ENCODE results near the gene GNL1.

GNL1 gene

DNA sequence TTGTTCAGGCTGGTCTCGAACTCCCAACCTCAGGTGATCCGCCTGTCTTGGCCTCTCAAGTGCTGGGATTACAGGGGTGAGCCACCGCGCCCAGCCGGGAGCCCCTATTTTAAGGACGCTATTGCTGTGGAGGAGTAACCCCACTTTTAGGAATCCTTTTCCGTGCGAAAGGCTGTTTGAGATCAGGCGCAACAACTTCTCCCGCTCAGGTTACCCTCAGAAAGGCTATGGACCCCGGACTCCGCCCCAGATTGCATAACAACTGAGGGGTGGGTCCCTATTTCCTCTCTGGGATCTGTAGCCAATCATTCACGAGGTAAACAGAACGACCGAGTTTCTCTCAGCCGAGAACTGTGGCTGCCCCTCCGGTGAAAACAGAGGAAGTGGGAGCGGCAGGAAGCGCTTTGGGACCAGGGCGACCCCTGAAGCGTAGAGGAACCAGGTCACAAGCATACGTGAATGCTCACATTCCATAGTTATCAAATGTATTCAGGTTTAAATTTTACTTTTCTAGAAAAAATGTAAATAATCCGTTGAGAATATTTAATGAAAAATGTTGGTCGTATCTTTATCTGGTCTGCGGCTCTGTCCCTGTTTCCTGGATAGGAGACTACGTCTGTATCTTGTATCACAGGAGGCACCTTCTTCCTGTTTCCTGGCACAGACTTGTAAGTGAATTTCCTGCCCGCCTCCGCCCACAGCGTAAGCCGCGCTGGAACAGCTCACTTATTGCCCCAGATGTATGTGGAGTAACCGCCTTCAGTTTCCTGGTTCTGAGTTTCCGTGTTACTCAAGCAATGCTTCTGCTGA lies 40.1 kb downstream of the GNL1 start:
- peak; percentile 78 for DNase-seq (ENCODE audit: extremely low spot score)
- TF ChIP-seq, protein P1, sequence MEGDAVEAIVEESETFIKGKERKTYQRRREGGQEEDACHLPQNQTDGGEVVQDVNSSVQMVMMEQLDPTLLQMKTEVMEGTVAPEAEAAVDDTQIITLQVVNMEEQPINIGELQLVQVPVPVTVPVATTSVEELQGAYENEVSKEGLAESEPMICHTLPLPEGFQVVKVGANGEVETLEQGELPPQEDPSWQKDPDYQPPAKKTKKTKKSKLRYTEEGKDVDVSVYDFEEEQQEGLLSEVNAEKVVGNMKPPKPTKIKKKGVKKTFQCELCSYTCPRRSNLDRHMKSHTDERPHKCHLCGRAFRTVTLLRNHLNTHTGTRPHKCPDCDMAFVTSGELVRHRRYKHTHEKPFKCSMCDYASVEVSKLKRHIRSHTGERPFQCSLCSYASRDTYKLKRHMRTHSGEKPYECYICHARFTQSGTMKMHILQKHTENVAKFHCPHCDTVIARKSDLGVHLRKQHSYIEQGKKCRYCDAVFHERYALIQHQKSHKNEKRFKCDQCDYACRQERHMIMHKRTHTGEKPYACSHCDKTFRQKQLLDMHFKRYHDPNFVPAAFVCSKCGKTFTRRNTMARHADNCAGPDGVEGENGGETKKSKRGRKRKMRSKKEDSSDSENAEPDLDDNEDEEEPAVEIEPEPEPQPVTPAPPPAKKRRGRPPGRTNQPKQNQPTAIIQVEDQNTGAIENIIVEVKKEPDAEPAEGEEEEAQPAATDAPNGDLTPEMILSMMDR (IDR thresholded peaks at IDR 0.05; ENCODE audit: control extremely low read depth, extremely low read depth, low read depth, missing control alignments) = no peak
- CTCF ChIA-PET = interaction anchor here (1.2 to 2.7 kb wide), 4 partner anchors 14 to 34 kb away, joined by 3 to 13 read pairs (median 6); no protein-coding TSS in a partner anchor
- POLR2A ChIA-PET = interaction anchor here (0.7 to 1.0 kb wide), 2 partner anchors 23 to 26 kb away, joined by 3 to 5 read pairs; no protein-coding TSS in a partner anchor

DNA sequence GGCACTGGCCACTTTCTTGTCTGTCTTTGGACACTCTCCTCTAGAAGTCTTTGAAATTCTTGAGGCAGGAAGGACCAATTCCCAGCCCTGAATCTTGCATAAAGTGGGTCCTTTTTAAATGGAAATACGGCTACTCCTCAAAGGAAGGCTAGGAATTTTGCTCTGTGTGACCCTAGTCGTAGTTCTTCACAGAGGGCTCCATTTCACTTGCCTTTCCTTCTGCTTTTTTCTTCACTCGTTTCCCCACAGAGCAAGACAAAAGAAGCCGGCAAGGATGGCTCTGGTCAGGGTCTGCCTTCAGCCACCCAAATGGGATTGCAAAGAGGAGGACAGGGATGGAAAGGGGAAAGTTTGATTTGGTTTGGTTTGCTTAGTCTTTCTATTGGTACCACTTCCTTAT lies 41.2 kb downstream of the GNL1 start:
- CTCF ChIA-PET = interaction anchor here (1.3 kb wide), 1 partner anchor 17 kb away, joined by 4 read pairs; no protein-coding TSS in a partner anchor

DNA sequence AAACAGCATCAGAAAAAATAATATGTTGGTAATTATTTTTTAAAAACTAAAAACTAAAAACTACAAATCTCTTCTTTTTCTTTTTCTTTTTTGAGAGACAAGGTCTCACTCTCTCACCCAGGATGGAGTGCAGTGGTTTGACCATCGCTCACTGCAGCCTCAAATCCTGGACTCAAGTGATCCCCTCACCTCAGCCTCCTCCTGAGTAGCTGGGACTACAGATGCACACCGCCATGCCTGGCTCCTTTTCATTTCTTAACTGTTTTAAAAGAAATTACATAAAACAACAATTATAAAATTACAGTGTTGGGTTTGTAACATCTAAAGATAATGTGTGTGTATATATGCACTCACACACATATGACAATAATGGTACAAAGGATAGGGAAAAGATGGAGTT lies 42.8 kb downstream of the GNL1 start:
- POLR2A ChIA-PET = interaction anchor here (1.5 kb wide), 1 partner anchor 20 kb away, joined by 3 read pairs; no protein-coding TSS in a partner anchor
- TF ChIP-seq, protein P1 (IDR thresholded peaks at IDR 0.05; ENCODE audit: control extremely low read depth, extremely low read depth, low read depth, missing control alignments) = no peak
- CTCF ChIA-PET = interaction anchor here (0.9 to 5.1 kb wide), 4 partner anchors 17 to 28 kb away, joined by 3 to 27 read pairs (median 13); no protein-coding TSS in a partner anchor
- no peak for DNase-seq (ENCODE audit: extremely low spot score)

More for the DNA sequence above, 41.2 kb downstream of the GNL1 start:
- TF ChIP-seq, protein P1 (IDR thresholded peaks at IDR 0.05; ENCODE audit: control extremely low read depth, extremely low read depth, low read depth, missing control alignments) = no peak
- POLR2A ChIA-PET = no interaction called here
- DNase-seq (ENCODE audit: extremely low spot score) = no peak

DNA sequence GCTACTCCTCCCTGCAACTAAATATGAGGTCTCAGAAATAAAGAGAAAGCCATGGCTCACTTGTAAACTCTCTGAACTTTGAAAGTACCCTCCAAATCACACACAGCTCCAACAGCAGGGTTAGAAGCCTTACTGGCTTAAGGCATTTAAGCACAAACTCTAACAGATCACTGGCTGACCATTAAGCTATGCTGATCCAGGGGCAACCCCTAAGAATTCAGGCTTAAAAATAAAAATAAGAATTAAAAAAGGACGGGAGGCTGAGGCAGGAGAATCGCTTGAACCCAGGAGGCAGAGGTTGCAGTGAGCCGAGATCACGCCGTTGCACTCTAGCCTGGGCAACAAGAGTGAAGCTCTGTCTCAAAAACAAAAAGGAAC lies 45.1 kb downstream of the GNL1 start:
- TF ChIP-seq, protein P1 (IDR thresholded peaks at IDR 0.05; ENCODE audit: control extremely low read depth, extremely low read depth, low read depth, missing control alignments) = no peak
- ChIA-PET CTCF (interaction anchor here (0.8 to 5.1 kb wide), 10 partner anchors 10 to 79 kb away, joined by 3 to 27 read pairs (median 10); no protein-coding TSS in a partner anchor), POLR2A (no interaction called here)
- DNase-seq (ENCODE audit: extremely low spot score) = no peak

DNA sequence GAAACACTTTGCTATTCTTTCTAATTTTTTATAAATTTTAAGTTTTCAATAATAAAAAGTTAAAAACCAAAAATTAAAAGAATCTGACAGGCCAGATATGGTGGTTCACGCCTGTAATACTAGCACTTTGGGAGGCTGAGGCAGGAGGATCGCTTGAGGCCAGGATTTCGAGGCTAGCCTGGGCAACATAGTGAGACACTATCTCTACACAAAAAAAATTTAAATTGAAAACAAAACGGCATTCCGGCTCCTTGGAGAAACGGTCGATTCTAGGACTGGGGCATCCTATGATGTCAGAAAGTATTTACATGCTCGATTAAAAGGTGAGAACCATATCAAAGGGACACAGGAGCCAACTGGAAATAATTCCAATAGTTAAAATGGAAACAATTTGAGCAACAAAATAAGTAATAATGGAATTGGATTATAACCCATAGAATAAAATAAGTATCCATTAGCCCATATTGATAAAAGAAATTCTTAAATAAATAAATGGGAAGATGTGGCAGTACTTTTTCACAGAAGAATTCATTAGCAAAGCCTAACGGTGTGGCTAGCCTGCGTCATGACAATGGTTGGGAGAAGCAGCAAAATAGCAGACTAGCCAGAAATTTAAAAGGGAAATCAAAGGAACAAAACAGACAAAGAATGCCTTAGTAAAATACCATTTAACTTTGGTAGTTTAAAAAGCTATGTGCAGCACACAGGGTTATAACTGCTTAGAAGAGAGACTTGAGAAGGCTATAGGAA lies 45.7 kb downstream of the GNL1 start:
- ChIA-PET POLR2A (interaction anchor here (1.4 kb wide), 1 partner anchor 17 kb away, joined by 4 read pairs; no protein-coding TSS in a partner anchor), CTCF (interaction anchor here (0.8 to 5.1 kb wide), 13 partner anchors 8 to 79 kb away, joined by 3 to 27 read pairs (median 9); no protein-coding TSS in a partner anchor)
- DNase-seq (ENCODE audit: extremely low spot score) = no peak
- TF ChIP-seq, protein P1 (IDR thresholded peaks at IDR 0.05; ENCODE audit: control extremely low read depth, extremely low read depth, low read depth, missing control alignments) = no peak

Data from GM10248 (cell line).